ENCODE measurements around the gene HOOK1.
A peak's percentile ranks its signal among the peaks of the same experiment; 100 is the strongest.

HOOK1 gene

DNA sequence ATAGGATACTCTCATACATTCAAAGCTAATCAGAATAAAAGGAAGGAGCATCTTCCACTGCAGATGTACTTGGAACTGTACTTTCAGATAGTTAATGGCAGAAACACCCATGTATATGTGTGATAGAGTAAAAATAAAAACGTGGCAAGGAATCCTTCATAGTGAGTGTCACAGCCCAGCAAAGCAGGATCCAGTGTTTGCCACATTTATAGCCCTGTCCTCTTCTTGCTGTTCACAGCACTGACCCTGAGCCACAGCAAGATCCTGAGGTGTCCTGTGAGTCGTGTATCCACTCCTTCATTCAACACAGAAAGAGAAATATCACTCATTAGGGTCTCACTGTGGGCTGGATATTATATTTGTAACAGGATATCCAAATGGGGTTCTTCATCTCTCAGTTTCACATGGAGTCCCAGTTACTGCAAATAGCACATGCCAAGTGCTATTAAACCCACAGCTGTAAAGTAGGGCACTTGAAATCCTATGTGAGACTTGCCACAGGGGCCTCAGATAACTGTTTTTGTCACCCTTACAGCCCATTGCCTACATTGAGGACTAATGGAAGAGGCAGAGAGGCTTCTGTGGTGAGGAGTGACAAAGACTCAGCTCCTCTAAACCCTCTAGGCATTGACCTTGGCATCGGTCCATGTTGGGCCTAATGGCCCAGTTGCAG lies 70.5 kb downstream of the HOOK1 start:
- DNase-seq (ENCODE audit: low read depth in 2 of 2): no peak
- no peak overlapping the region for H3K4me3 ChIP-seq (replicated peaks in 1 of 2; ENCODE audit: low read depth in 2 of 2, low read length in 2 of 2)
- TF ChIP-seq, protein P1, sequence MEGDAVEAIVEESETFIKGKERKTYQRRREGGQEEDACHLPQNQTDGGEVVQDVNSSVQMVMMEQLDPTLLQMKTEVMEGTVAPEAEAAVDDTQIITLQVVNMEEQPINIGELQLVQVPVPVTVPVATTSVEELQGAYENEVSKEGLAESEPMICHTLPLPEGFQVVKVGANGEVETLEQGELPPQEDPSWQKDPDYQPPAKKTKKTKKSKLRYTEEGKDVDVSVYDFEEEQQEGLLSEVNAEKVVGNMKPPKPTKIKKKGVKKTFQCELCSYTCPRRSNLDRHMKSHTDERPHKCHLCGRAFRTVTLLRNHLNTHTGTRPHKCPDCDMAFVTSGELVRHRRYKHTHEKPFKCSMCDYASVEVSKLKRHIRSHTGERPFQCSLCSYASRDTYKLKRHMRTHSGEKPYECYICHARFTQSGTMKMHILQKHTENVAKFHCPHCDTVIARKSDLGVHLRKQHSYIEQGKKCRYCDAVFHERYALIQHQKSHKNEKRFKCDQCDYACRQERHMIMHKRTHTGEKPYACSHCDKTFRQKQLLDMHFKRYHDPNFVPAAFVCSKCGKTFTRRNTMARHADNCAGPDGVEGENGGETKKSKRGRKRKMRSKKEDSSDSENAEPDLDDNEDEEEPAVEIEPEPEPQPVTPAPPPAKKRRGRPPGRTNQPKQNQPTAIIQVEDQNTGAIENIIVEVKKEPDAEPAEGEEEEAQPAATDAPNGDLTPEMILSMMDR (IDR thresholded peaks at IDR 0.05; ENCODE audit: low read depth, low read length): no peak

DNA sequence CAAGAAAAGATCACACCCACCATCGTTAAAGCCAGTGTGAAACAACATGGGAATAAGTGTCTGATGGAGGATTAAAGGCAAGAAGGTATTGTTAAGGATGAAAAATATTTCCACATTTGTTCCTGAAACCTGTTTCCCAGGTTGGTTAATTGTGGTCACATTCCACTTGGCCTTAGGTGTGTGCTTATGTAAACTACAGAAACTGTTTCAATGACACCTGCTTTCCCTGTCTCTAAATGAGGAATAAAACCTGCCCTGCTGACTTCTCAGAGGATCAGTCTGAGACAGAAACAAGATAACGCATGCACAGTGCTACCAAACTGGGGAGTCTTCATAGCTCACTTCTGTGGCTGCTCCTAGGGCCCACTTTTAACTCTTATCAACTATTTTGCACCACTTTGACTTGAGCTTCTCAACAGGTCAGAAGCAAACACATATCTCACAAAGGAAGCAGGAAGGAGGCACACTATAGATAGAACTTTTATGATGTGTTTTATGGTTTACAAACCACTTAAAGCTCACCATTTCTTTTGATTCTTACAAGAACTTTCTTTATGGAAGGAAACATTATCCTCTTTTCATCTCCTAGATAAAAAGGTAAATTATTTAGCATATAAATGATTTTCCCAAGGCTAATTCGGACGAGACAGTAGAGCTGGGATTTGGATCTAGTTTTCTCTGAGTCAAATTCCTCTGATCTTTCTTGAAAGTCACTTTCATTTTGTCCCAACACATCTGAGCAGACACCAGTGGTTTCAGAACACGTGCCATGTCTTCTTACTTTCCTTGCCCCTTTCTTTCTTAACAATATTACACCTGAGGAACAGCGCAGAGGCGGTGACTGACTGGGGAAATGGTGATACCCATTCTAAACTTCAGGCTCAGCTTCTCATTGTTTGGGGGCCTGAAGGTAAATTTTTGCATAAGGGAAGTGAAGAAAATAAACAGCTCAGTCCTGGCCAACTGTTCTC lies 78.4 kb downstream of the HOOK1 start:
- no peak overlapping the region for H3K4me3 ChIP-seq (replicated peaks in 1 of 2; ENCODE audit: low read depth in 2 of 2, low read length in 2 of 2)
- TF ChIP-seq, protein P1 (IDR thresholded peaks at IDR 0.05; ENCODE audit: low read depth, low read length): no peak
- no peak for DNase-seq (ENCODE audit: low read depth in 2 of 2)

DNA sequence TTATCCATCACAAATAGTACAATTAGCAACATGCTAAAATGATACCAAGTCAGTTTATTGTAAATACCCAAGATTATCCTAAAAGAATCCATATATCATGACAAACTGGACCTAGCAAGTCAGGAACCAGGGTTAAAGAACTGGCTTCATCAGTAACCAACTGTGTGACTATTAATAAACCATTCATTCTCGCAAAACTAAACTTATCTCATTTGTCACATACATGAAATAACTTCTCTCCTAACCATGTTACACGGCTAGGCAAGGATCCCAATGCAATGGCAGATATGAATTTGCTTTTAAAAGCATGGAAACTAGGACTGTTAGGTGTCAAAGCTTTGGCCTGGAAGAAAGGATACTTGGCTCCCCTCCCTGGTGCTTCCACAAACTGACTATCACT lies 82.4 kb downstream of the HOOK1 start:
- no peak overlapping the region for H3K4me3 ChIP-seq (replicated peaks in 1 of 2; ENCODE audit: low read depth in 2 of 2, low read length in 2 of 2)
- TF ChIP-seq, protein P1 (IDR thresholded peaks at IDR 0.05; ENCODE audit: low read depth, low read length): no peak
- DNase-seq (ENCODE audit: low read depth in 2 of 2): no peak

DNA sequence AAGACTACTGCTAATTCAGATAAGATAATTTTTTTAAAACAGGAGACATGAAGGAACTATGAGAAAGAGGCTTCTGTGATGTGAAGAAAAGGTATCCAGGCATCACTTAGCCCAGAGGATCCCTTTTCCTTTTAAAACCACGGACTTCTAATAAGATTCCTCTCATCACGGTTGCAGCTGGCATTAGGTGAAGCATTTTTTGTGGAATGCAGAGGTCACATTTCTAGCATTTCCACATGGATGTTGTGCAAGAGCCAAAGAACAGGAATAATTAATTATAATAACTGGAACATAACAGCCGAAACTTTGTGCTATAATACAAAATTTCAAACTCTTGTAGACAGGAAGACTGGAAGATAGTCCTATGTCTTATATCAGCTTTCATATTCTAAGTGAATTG lies 84.2 kb downstream of the HOOK1 start:
- H3K4me3 ChIP-seq (replicated peaks in 1 of 2; ENCODE audit: low read depth in 2 of 2, low read length in 2 of 2): no peak overlapping the region
- peak in 1 of 2 donors; percentile 7 for DNase-seq (ENCODE audit: low read depth in 2 of 2)
- TF ChIP-seq, protein P1 (IDR thresholded peaks at IDR 0.05; ENCODE audit: low read depth, low read length): no peak

DNA sequence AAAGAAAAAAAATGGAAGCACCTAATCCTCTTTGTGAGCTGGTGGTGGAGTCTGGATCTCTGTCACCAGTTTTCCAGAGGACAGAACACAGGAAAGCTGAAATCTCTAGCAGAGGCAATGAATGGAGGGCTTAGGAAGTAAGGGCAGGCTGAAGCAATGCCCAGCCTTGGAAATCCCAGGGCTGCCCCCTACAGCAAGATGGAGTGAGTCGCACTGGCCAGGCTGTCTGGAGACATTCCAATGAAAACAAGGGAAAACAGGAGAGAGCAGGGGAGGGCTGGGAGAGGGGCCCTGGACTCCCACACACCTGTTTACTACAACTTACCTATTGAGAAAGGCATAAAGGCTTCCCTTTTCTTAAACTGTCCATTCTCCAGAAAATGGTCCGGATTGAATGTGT lies 85.9 kb downstream of the HOOK1 start:
- no peak for DNase-seq (ENCODE audit: low read depth in 2 of 2)
- TF ChIP-seq, protein P1 (IDR thresholded peaks at IDR 0.05; ENCODE audit: low read depth, low read length): no peak
- H3K4me3 ChIP-seq (replicated peaks in 1 of 2; ENCODE audit: low read depth in 2 of 2, low read length in 2 of 2): no peak overlapping the region

DNA sequence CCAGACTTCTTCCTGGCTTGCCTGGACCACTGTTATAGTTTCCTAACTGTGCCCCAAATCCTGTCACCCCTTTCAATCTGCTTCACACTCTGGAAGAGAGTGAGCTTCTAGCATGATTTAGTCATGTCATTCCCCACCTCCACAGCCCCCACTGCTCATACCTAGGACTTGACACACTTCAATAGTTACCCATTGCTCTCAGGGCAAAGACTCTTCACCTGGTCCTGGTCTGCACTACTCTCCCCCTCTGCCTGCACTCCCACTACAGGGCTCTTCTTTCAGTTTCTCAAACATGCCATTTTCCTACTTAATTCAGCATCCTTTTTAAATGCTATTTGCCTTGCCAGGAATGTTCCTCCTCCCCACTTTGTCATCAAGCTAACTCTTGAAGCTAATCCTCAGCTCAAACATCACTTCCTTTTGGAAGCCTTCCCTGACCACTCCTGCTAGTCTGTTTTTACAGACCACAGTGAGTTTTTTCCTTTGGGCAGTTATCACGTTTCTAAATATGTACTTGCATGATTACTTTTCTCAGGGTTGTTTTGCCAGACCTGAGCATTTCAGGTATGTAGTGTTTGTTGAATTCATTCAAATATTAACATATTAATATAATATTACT lies 87.1 kb downstream of the HOOK1 start:
- no peak overlapping the region for H3K4me3 ChIP-seq (replicated peaks in 1 of 2; ENCODE audit: low read depth in 2 of 2, low read length in 2 of 2)
- no peak for DNase-seq (ENCODE audit: low read depth in 2 of 2)
- TF ChIP-seq, protein P1 (IDR thresholded peaks at IDR 0.05; ENCODE audit: low read depth, low read length): no peak

Measured in cardiac fibroblast (primary cell).